Keratinocyte (primary cell): ENCODE results near the gene B9D1.

ENCODE experiments used
- EZH2 ChIP-seq: IDR thresholded peaks from one replicate; pipeline ENCODE4 v1.6.1; 2012; ENCODE audit warnings: inconsistent platforms, mild to moderate bottlenecking, low read length, moderate library complexity
- TF ChIP-seq, protein P1 (sequence below), 3 experiments: IDR thresholded peaks in 1 of 3; conservative IDR thresholded peaks in 1 of 3; optimal IDR thresholded peaks in 1 of 3; 2 replicates in 2 of 3; 3 replicates in 1 of 3; pipeline versions ENCODE3 to v1.5.1; 2011; ENCODE audit warnings: low read length in 3 of 3, mild to moderate bottlenecking in 3 of 3, moderate library complexity in 2 of 3, control low read depth in 1 of 3, inconsistent platforms in 1 of 3; ENCODE audit not compliant: insufficient read depth in 2 of 3; ENCODE audit errors: extremely low read depth in 1 of 3

DNA sequence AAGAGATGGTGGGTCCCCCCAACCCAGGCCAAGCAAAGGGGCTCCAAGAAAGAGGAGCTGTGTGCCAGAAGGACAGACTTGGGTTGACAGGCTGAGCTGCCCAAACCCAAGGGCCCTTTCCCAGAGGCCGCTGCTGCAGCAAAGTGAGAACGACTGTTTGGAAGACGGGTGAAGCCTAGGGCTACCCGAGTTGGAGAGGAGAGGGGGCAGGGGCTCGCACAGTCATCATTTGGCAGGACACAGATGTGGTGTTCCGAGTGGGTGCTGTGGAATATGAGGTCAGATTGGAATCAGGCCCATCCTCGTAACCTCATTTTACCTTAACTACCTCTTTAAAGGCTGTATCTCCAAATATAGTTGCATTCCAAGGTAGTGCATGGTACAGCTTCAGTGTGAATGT lies 29.8 kb upstream of the B9D1 start:
- TF ChIP-seq, protein P1, sequence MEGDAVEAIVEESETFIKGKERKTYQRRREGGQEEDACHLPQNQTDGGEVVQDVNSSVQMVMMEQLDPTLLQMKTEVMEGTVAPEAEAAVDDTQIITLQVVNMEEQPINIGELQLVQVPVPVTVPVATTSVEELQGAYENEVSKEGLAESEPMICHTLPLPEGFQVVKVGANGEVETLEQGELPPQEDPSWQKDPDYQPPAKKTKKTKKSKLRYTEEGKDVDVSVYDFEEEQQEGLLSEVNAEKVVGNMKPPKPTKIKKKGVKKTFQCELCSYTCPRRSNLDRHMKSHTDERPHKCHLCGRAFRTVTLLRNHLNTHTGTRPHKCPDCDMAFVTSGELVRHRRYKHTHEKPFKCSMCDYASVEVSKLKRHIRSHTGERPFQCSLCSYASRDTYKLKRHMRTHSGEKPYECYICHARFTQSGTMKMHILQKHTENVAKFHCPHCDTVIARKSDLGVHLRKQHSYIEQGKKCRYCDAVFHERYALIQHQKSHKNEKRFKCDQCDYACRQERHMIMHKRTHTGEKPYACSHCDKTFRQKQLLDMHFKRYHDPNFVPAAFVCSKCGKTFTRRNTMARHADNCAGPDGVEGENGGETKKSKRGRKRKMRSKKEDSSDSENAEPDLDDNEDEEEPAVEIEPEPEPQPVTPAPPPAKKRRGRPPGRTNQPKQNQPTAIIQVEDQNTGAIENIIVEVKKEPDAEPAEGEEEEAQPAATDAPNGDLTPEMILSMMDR (optimal IDR thresholded peaks at IDR 0.05 in 1 of 3, IDR thresholded peaks at IDR 0.05 in 1 of 3, conservative IDR thresholded peaks at IDR 0.05 in 1 of 3; ENCODE audit: extremely low read depth in 1 of 3, insufficient read depth in 2 of 3, low read length in 3 of 3), result no peak
- no peak for TF ChIP-seq EZH2
